ENCODE results near the gene C9orf40.

C9orf40 gene

DNA sequence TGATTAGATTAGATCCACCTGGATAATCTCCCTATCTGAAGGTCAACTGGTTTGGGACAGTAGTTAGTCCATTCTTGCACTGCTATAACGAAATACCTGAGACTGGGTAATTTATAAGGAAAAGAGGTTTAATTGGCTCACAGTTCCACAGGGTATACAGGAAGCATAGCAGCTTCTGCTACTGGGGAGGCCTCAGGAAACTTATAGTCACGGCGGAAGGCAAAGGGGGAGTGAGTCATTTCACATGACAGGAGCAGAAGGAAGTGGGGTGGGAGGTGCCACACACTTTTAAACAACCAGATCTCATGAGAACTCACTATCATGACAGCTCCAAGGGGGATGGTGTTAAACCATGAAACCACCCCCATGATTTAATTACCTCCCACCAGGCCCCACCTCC lies 9.9 kb downstream of the C9orf40 start:
- FAIRE-seq, result no peak
- DNase-seq (ENCODE audit: insufficient read length, low spot score), result no peak

DNA sequence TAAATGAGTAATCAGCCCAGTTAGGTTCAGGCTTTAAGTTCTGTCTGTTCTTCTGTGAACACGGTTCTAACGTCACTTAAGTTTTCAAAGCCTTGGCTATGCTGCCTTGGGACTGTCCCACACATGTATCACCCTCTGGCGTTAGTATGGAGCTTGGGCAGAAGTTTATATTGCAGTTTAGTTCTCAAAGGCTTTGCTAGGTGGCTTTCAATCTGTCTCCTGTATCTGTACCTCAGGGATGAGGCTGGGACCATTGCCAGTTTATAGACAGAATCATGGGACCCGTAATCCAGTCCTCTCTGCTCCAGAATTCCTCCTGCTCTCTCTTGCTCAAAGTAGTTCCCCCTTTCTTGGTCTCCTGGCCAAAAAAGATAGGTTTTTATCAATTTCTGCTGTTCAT lies 12.1 kb downstream of the C9orf40 start:
- no peak for DNase-seq (ENCODE audit: insufficient read length, low spot score)

DNA sequence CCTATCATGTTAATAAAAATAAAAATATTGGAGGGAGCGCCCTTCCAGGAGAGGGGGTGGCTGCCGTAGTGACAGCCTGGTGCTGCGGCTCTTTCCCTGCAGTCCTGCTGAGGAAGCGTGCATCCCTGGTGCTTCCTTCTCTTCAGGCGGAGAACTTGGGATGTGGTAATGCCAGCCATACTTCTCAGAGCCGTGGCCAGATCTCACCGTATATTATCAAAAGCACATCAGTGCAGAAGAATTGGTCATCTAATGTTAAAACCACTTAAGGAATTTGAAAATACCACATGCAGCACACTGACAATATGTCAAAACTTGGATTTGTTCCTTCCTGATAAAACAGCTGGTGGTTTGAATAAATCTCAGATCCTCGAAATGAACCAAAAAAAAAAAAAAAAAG lies 17.7 kb downstream of the C9orf40 start:
- FAIRE-seq (no peak), DNase-seq (ENCODE audit: insufficient read length, low spot score) (no peak)

More for the DNA sequence above, 12.1 kb downstream of the C9orf40 start:
- no peak for FAIRE-seq

DNA sequence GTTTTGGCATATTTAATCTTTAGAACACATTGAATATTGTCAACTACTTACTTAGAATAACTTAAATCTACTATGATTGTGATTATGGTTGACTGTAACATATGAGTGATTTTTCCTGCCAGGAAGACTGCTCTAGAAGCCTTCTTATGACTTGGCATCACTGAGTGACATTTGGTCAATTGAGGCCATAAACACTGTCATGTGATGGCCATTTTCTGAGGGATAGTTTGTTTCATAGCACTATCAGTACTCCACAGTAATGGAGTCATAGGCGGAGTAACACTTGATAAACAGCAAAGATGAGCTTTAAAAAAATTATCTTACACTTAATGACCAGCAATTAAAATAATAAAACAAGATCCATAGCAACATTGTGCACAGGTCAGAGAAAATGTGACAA lies 31.0 kb downstream of the C9orf40 start:
- DNase-seq (ENCODE audit: insufficient read length, low spot score), result no peak
- FAIRE-seq, result no peak

DNA sequence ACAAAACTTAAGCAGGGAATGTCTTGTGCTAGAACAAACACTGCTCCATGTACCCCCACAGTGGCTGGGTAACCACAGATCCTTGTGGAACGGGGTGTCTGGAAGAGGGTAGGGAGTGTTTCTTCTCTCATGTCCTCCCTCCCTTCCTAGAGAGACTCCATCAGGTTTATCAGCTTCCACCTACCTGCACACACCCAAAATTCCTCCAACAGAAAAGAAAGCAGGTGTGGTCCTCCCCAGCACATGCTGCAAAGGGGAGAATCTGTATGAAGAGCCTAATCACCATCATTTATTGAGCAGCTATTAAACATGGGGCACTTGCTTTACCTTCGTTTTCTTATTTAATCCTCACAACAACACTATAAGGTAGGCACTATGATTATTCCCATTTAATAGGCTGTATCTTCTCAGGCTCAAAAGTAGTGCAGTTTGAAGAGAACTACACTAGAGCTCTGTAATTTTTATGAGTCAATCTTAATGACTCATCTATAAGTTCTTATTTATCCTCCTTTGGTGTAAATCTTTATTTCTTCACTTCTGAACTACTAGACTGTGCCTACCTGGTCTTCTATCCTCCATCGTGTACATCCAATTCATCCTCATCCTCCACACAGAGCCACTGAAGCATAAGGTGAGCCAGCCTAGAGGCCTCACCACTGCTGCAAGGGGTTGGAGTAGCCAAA lies 31.6 kb downstream of the C9orf40 start:
- FAIRE-seq (no peak), DNase-seq (ENCODE audit: insufficient read length, low spot score) (no peak)

DNA sequence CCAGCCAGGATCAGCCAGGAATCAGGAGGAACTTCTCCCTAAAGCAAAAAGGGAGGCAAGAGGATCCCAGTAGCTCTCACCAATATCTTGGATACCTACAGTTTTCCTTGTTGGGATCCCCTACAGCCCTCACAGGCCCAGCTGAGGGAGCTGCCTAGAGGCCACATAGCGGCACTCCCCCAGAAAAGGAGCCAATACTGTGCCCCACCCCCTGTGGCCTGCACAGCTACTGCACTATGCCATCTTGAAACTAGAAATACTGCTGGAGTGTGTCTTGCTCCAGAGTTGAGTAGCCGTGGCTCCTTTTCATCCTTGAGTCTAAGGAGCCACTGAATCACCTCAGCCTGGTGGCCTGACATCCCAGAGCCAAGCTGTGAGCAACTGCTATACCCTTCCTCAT lies 42.7 kb downstream of the C9orf40 start:
- FAIRE-seq, result no peak
- DNase-seq (ENCODE audit: insufficient read length, low spot score), result no peak

DNA sequence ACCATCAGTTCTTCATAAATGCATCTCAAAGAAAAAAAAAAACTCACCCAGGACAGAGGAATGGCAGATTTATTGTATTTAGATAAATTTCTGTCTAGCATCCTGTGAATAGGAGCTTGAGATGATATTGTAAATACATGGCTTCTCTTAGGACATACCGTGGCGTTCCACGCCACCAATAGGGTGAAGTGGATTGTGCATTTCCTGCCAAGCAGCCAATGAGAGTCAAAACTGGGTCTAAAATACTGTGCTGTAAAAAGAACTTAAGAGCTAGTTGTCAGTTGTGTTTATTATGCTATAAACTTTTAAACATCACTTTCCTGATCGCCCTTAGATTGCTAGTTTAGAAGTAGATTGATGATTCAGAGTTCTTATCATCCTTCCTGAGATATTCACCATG lies 44.0 kb downstream of the C9orf40 start:
- no peak for FAIRE-seq
- no peak for DNase-seq (ENCODE audit: insufficient read length, low spot score)

DNA sequence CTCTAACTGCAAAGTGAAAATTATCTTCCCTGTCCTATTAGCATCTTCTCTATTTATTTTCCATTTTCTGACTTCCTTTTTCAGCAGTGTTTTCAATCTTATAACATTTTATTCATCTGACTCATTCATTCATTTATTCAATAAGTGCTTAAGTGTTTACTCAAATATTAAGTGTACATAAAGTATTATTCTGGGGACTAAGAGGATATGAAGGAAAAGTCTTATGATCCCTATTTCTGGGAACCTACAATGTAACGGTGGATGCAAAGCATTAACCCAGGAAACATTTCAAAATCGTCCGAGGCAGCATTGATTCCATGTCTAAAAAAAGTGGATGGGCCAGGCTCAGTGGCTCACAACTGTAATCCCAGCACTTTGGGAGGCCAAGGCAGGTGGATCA lies 45.6 kb downstream of the C9orf40 start:
- DNase-seq (ENCODE audit: insufficient read length, low spot score) (no peak), FAIRE-seq (no peak)

DNA sequence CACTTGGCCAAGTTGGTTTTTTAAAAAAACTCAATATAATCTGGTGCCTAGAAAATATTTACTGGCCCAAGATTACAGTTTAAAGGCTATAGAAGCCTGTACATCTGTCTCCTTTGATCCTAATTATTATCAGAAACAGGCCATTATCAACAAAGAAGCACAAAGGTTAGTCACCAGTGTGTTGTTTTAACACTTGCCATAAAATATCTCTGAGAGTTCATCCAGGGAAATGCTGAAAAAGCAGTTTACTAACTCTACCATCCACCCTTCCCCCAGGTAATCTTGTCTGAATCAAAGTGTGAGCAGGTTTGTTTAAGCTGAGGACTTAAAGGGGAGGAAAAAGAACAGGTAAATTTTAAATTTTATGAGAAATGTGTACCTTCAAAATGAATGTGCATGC lies 51.7 kb downstream of the C9orf40 start:
- DNase-seq (ENCODE audit: insufficient read length, low spot score) (no peak), FAIRE-seq (no peak)

Data from GM19239 (cell line).